GM12875 (cell line): ENCODE data around the gene SERPINE2.

Experiments
- H3K4me3 ChIP-seq: one replicate; pipeline ENCODE4 v1.5.1; 2011; ENCODE audit warnings: low read depth, low read length, control low read depth
- CTCF ChIP-seq: IDR thresholded peaks from 2 replicates; pipeline ENCODE4 v1.5.1; 2011; ENCODE audit warnings: low read depth, mild to moderate bottlenecking, control low read depth, inconsistent platforms, low read length, moderate library complexity, borderline replicate concordance; ENCODE audit not compliant: insufficient read depth

The SERPINE2 gene

GRCh38 chr2:224046752-224047151 lies 7.7 kb upstream of the SERPINE2 start:
- no peak for TF ChIP-seq CTCF
- H3K4me3 ChIP-seq = no peak overlapping the region

GRCh38 chr2:224042191-224042696 lies 3.2 kb upstream of the SERPINE2 start:
- H3K4me3 ChIP-seq = no peak overlapping the region
- TF ChIP-seq CTCF = no peak

GRCh38 chr2:224041554-224041953 lies 2.5 kb upstream of the SERPINE2 start:
- H3K4me3 ChIP-seq = no peak overlapping the region
- no peak for TF ChIP-seq CTCF

GRCh38 chr2:224040753-224041152 lies 1.7 kb upstream of the SERPINE2 start:
- no peak for TF ChIP-seq CTCF
- no peak overlapping the region for H3K4me3 ChIP-seq

GRCh38 chr2:224039770-224040440 lies 819 bp upstream of the SERPINE2 start:
- TF ChIP-seq CTCF = no peak
- H3K4me3 ChIP-seq = no peak overlapping the region

GRCh38 chr2:224038830-224039079 lies 331 bp downstream of the SERPINE2 start:
- TF ChIP-seq CTCF = no peak
- no peak overlapping the region for H3K4me3 ChIP-seq

- no peak for TF ChIP-seq CTCF
- no peak overlapping the region for H3K4me3 ChIP-seq
Measured at GRCh38 chr2:224038049-224038829, 847 bp downstream of the SERPINE2 start.
